Stomach (tissue), 9 donors: Measurements from ENCODE around the gene CLIC6. TPM values are rescaled to one million over a fixed set of nuclear protein-coding genes. Genes with fewer than 3 reads are reported as not detected.

Source experiments
- DNase-seq, 2 donors: peaks; one replicate each; pipeline versions ENCODE4 v3.0.0 to v3.0.0-alpha.2; 2013 to 2019
- H3K27ac ChIP-seq, 5 donors: fragments of 200-600 bp in 4 of 5; sonication (generic) in 4 of 5; one replicate each; pipeline ENCODE4 v1.5.1; 2013 to 2019; ENCODE audit warnings: mild to moderate bottlenecking in 1 of 5, moderate library complexity in 1 of 5
- H3K27me3 ChIP-seq, 3 donors: fragments of 200-600 bp; sonication (generic); one replicate each; pipeline ENCODE4 v1.5.1; 2017 to 2019; ENCODE audit warnings: mixed run types in 1 of 3
- H3K36me3 ChIP-seq, 4 donors: fragments of 200-600 bp; sonication (generic); 1 replicate in 3 of 4; 2 replicates in 1 of 4; pipeline ENCODE4 v1.5.1; 2016 to 2019
- H3K4me1 ChIP-seq, 4 donors: fragments of 200-600 bp; sonication (generic); one replicate each; pipeline ENCODE4 v1.5.1; 2016 to 2019
- H3K4me3 ChIP-seq, 4 donors: fragments of 200-600 bp; sonication (generic) in 3 of 4; one replicate each; pipeline ENCODE4 v1.5.1; 2016 to 2019; ENCODE audit warnings: mild to moderate bottlenecking in 1 of 4
- H3K9me3 ChIP-seq, 4 donors: fragments of 200-600 bp; sonication (generic); one replicate each; pipeline ENCODE4 v1.5.1; 2016 to 2019
- CTCF ChIP-seq, 7 experiments: fragments of 450-650 bp in 4 of 7; fragments of 200-600 bp in 3 of 7; sonication (generic) in 3 of 7; IDR thresholded peaks; one replicate each; pipeline ENCODE4 v1.5.1; 2016 to 2019; ENCODE audit warnings: antibody characterized with exemption in 7 of 7, control low read depth in 2 of 7, mild to moderate bottlenecking in 1 of 7
- EP300 ChIP-seq: sonication (generic); formaldehyde crosslinking; IDR thresholded peaks from one replicate; pipeline ENCODE4 v1.6.1; 2017; ENCODE audit warnings: antibody characterized with exemption
- POLR2A ChIP-seq, 4 donors: fragments of 450-650 bp; IDR thresholded peaks; one replicate each; pipeline ENCODE4 v1.6.1; 2016; ENCODE audit warnings: antibody characterized with exemption in 4 of 4, control low read depth in 2 of 4, mild to moderate bottlenecking in 1 of 4, moderate library complexity in 1 of 4
- POLR2AphosphoS5 ChIP-seq, 3 donors: sonication (generic); formaldehyde crosslinking; IDR thresholded peaks; one replicate each; pipeline ENCODE4 v1.6.1; 2016; ENCODE audit warnings: antibody characterized with exemption in 3 of 3
- WGBS, 5 donors: extraction: QIAGEN DNeasy Blood & Tissue Kit in 3 of 5; methylation state at CpG; one replicate each; pipeline versions ENCODE4 v1.1.5 to v1.1.7; 2013 to 2018; 5-methylcytosine and 5-hydroxymethylcytosine counted together
- intact Hi-C: fragments of 100-400 bp; cut with DNase I; formaldehyde crosslinking; loops from one replicate; pipeline ENCODE4 v1.15.1; 2023; ENCODE audit warnings: low total_unique reads
- polyA plus RNA-seq, 3 donors: library from polyadenylated mRNA; stranded (reverse); fragments of 200-250 nt; gene quantifications; one replicate each; pipeline ENCODE4 v1.2.3, GENCODE V29; 2013
- total RNA-seq, 5 donors: library from RNA; depleted of rRNA; stranded (reverse); fragments of >200 nt; gene quantifications; one replicate each; pipeline versions ENCODE4 v1.1.0 to v1.2.3, GENCODE V29; 2014 to 2016
- donor health status: healthy with polysubstance abuse.
- donor health status: Bipolar disorder and iron deficiency.
- donor health status: healthy.

Gene CLIC6
- total and polyA plus RNA-seq, 8 donors = 3.8 to 103 (median 64.8) TPM

GRCh38 chr21:34730194-34730593, 61.4 kb downstream of the CLIC6 start:
- Histone ChIP-seq H3K4me3 (no peak overlapping the region), H3K36me3 (no peaks in the 10 kb centered on the region), H3K27me3 (no peaks in the 10 kb centered on the region), H3K9me3 (no peaks in the 10 kb centered on the region), H3K27ac (peak overlapping the region; percentile 54 to 90 (median 62)), H3K4me1 (peaks cover 15 to 35% (median 28%) of the 10 kb centered on the region in 4 donors)
- no peak for DNase-seq
- whole genome bisulfite sequencing, 5 donors = 33 to 67% (median 53%) methylated on average over 7 of the region's 7 CpGs
- no peak for TF ChIP-seq EP300
- no peak for TF ChIP-seq CTCF (IDR thresholded peaks at IDR 0.05)
- no peak for TF ChIP-seq POLR2AphosphoS5 (IDR thresholded peaks at IDR 0.05)
- no peak for TF ChIP-seq POLR2A (IDR thresholded peaks at IDR 0.05)
- intact Hi-C loops = no loop called here

DNA sequence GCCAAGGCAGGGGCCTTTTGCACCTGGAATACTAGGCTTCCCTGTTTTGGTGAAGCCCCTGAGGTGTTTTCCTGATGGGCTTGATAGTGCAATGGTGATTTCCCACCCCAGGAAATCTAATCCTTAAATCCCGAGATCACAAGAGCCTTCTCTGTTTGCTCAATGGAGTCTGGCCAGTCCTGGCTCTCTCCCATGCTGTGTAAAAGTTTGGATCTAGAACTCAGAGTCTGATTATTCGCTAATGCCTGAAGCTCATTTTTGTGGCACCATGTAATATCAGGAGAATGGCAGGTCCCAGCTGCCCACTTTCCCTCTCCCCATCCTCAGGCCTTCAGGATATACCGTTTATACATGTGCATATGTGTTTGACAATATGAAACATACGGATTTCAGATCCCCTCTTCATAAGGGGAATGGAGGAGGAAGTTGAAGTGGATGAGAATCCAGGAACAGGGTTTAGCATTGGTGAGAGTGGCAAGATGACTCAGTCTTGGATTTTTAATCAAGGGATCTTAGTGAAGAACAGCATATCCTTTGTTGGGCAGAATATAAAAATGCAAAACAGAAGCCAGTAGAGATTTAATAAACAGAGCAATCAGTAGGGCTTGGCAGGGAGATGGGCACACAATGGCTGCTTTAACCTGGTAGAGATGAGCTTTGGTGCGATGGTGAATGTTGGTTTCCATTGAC, 62.1 kb downstream of the CLIC6 start:
- intact Hi-C loops = no loop called here
- TF ChIP-seq POLR2AphosphoS5 (IDR thresholded peaks at IDR 0.05) (no peak), EP300 (no peak), POLR2A (IDR thresholded peaks at IDR 0.05) (no peak), CTCF (IDR thresholded peaks at IDR 0.05) (no peak)
- no peaks in the 10 kb centered on the region for H3K27me3 ChIP-seq
- no peaks in the 10 kb centered on the region for H3K9me3 ChIP-seq
- peak in 1 of 2 donors; percentile 60 for DNase-seq
- peaks cover 15 to 34% (median 28%) of the 10 kb centered on the region in 4 donors for H3K4me1 ChIP-seq
- H3K36me3 ChIP-seq = no peaks in the 10 kb centered on the region
- no peak overlapping the region for H3K4me3 ChIP-seq
- 63 to 75% (median 67%) methylated on average over 5 of the region's 5 CpGs for WGBS, 5 donors
- peak overlapping the region; percentile 54 to 90 (median 71) for H3K27ac ChIP-seq

DNA sequence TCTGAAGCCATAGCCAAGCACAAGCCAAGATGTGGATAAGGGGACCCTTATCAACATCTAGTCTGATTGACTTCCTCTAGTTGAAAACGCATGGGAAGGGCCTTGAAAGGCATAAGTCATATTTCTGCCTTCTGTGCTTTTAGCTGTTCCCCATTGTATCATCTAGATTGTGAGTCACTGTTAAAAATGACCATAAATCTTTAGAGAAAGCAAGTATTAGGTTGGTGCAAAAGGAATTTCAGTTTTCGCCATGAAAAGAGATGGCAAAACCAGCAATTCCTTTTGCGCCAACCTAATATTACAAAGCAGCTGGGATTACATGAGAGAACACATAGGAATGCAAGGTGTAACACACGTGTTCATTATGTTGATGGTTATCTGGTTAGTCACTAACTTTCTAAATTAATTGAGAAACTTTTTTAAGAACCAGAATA, 63.6 kb downstream of the CLIC6 start:
- intact Hi-C loops = no loop called here
- no peak overlapping the region for H3K4me3 ChIP-seq
- TF ChIP-seq POLR2A (IDR thresholded peaks at IDR 0.05) (no peak), POLR2AphosphoS5 (IDR thresholded peaks at IDR 0.05) (no peak), EP300 (no peak), CTCF (IDR thresholded peaks at IDR 0.05) (no peak)
- peaks cover 15 to 34% (median 20%) of the 10 kb centered on the region in 4 donors for H3K4me1 ChIP-seq
- WGBS, 5 donors = 69 to 74% (median 71%) methylated on average over 4 of the region's 4 CpGs
- DNase-seq = no peak
- H3K27me3 ChIP-seq = no peaks in the 10 kb centered on the region
- H3K27ac ChIP-seq = no peak overlapping the region
- no peaks in the 10 kb centered on the region for H3K36me3 ChIP-seq
- H3K9me3 ChIP-seq = no peaks in the 10 kb centered on the region

- intact Hi-C loops = no loop called here
- no peak for TF ChIP-seq EP300
- no peak for TF ChIP-seq POLR2AphosphoS5 (IDR thresholded peaks at IDR 0.05)
- no peak for TF ChIP-seq POLR2A (IDR thresholded peaks at IDR 0.05)
- no peak for TF ChIP-seq CTCF (IDR thresholded peaks at IDR 0.05)
- no peaks in the 10 kb centered on the region for H3K36me3 ChIP-seq
These were observed 65.1 kb downstream of the CLIC6 start for GRCh38 chr21:34733852-34734251.

More at GRCh38 chr21:34733852-34734251, 65.1 kb downstream of the CLIC6 start:
- Histone ChIP-seq H3K27me3 (no peaks in the 10 kb centered on the region), H3K27ac (no peak overlapping the region), H3K4me3 (no peak overlapping the region), H3K4me1 (peaks cover 15 to 24% (median 18%) of the 10 kb centered on the region in 4 donors), H3K9me3 (no peaks in the 10 kb centered on the region)
- no peak for DNase-seq
- WGBS, 5 donors = 89 to 98% (median 96%) methylated on average over 4 of the region's 4 CpGs
